Activated CD8-positive, alpha-beta memory T cell treated with anti-CD3 and anti-CD28 coated beads, Interleukin-2, amount 10 ng/mL, durations not matched to agents 7 days and 5 days (primary cell): Measurements from ENCODE around the gene RGS14. TPM values are rescaled to one million over a fixed set of nuclear protein-coding genes. Genes with fewer than 3 reads are reported as not detected.
"Not testable (repeated sequence)": the region's sequence is repeated elsewhere in the genome, so short reads cannot be mapped to it uniquely, and the experiment has no call there.

Experiments used
- ATAC-seq: fragments of 150-1000 bp; cut with Tn5 transposase; one replicate; pipeline ENCODE4 v1.10.0; 2021; ENCODE audit warnings: moderate library complexity
- CTCF ChIA-PET: fragments of 350-600 bp; sonication (Branson Sonifier 250); formaldehyde crosslinking; loops from one replicate; lab custom pipeline; 2021; ENCODE audit warnings: antibody characterized with exemption; lab: Charles Lee
- DNase-seq: peaks from one replicate; pipeline ENCODE4 v3.0.0-alpha.2; 2020
- H3K27ac Mint-ChIP-seq: one replicate; pipeline ENCODE4 v1.8.0; 2021; ENCODE audit warnings: mild to moderate bottlenecking, mixed read lengths
- H3K27me3 Mint-ChIP-seq: one replicate; pipeline ENCODE4 v1.8.0; 2021; ENCODE audit warnings: mixed read lengths
- H3K36me3 Mint-ChIP-seq: one replicate; pipeline ENCODE4 v1.8.0; 2021; ENCODE audit warnings: mild to moderate bottlenecking, mixed read lengths
- H3K4me1 Mint-ChIP-seq: one replicate; pipeline ENCODE4 v1.8.0; 2021; ENCODE audit warnings: mixed read lengths
- H3K4me3 Mint-ChIP-seq: one replicate; pipeline ENCODE4 v1.8.0; 2021; ENCODE audit warnings: mild to moderate bottlenecking, moderate library complexity, mixed read lengths
- H3K9me3 Mint-ChIP-seq: one replicate; pipeline ENCODE4 v1.8.0; 2022; ENCODE audit warnings: low read depth, mixed read lengths
- total RNA-seq, 2 experiments: library from RNA; stranded (reverse); gene quantifications; one replicate each; pipeline ENCODE4 v1.2.3, GENCODE V29; 2021

The RGS14 gene
- total RNA-seq, 2 experiments from 2014 or later = 52.3 to 93.0 TPM

- Mint-ChIP-seq H3K36me3 (peaks cover 31% of the 10 kb centered on the region), H3K4me3 (no peak overlapping the region), H3K27ac (no peak overlapping the region), H3K4me1 (peaks cover 15% of the 10 kb centered on the region), H3K9me3 (no peaks in the 10 kb centered on the region), H3K27me3 (no peaks in the 10 kb centered on the region)
- DNase-seq = no peak
- CTCF ChIA-PET = no interaction called here
- no peak for ATAC-seq
Observed at GRCh38 chr5:177332896-177333260, 24.8 kb upstream of the RGS14 start.

GRCh38 chr5:177333420-177334154, 24.1 kb upstream of the RGS14 start:
- Mint-ChIP-seq H3K4me3 (no peak overlapping the region), H3K36me3 (peaks cover 31% of the 10 kb centered on the region), H3K4me1 (peaks cover 11% of the 10 kb centered on the region), H3K27me3 (no peaks in the 10 kb centered on the region), H3K9me3 (no peaks in the 10 kb centered on the region), H3K27ac (peak overlapping the region; percentile 64)
- no peak for DNase-seq
- CTCF ChIA-PET = no interaction called here
- no peak for ATAC-seq

DNA sequence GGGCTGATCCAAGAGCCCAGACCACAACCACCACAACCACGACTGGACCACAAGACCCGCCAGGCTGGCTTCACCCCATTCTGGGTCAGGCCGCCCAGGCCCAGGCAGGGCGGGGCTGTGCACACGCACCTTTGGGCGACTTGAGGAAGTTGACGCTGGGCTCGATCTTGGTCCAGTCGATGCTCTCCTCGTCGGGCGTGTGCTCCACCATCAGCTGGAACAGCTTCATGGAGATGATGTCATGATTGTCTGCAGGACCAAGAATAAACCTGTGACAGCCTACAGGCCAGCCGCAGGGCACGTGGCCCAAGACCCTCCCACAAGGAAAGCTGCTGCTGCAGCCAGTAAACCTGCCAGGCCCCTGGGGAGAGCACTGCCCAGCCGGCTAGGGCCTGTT, 23.6 kb upstream of the RGS14 start:
- ATAC-seq (no peak), DNase-seq (no peak)
- no peaks in the 10 kb centered on the region for H3K27me3 Mint-ChIP-seq
- H3K4me1 Mint-ChIP-seq = peaks cover 15% of the 10 kb centered on the region
- H3K36me3 Mint-ChIP-seq = peaks cover 36% of the 10 kb centered on the region
- H3K4me3 Mint-ChIP-seq = no peak overlapping the region
- CTCF ChIA-PET = no interaction called here
- H3K9me3 Mint-ChIP-seq = no peaks in the 10 kb centered on the region
- no peak overlapping the region for H3K27ac Mint-ChIP-seq

- Mint-ChIP-seq H3K4me1 (peaks cover 24% of the 10 kb centered on the region), H3K27ac (no peak overlapping the region), H3K4me3 (no peak overlapping the region), H3K9me3 (no peaks in the 10 kb centered on the region), H3K36me3 (peaks cover 42% of the 10 kb centered on the region), H3K27me3 (no peaks in the 10 kb centered on the region)
- ATAC-seq = no peak
- CTCF ChIA-PET = interaction anchor here (1.3 to 2.0 kb wide), 3 partner anchors 16 to 54 kb away, joined by 3 to 10 read pairs (median 8); no protein-coding TSS in a partner anchor
- DNase-seq = no peak
Observed at GRCh38 chr5:177334781-177335700, 22.7 kb upstream of the RGS14 start.

DNA sequence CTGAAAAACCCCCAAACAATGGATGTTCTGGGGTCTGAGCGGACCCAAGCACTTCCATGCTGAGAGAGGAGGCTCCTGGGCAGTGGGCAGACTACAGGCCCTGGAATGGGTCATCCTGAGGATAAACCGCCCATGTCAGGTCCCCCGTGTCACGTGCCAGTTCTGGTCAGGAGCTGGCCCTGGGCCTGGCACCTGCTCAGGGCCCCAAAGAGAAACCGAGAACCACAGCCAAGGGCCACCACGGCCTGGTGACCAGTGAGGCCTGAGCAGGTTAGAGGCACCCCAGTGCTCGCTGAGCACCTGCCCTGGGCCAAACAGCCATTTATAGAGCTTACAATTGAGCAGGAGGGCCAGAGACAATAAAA, 22.0 kb upstream of the RGS14 start:
- Mint-ChIP-seq H3K4me3 (no peak overlapping the region), H3K36me3 (peaks cover 45% of the 10 kb centered on the region), H3K4me1 (peaks cover 28% of the 10 kb centered on the region), H3K27ac (no peak overlapping the region), H3K27me3 (no peaks in the 10 kb centered on the region), H3K9me3 (no peaks in the 10 kb centered on the region)
- DNase-seq = no peak
- ATAC-seq = no peak
- CTCF ChIA-PET = interaction anchor here (0.8 to 2.0 kb wide), 6 partner anchors 8 to 55 kb away, joined by 3 to 10 read pairs (median 5); partner anchors contain the start of gene LMAN2

DNA sequence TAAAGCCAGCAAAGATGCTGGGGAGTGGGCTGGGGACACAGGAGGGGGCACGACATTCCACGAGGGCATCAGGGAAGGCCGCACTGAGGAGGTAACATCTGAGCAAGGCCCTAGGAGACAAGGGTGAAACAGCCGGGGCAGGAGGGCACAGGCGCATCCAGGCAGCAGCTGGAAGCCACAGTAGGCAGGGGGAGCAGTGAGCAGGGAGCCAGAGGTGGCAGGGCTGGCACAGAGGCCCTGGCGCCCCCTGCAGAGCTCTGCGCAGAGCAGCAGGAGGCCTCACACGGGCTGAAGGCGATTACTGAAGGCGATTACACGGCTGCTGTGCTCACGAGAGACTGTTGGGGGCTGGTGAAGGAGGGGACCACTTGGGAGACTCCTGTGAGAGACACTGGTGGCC, 21.6 kb upstream of the RGS14 start:
- ATAC-seq (peak; percentile 63), DNase-seq (no peak)
- H3K9me3 Mint-ChIP-seq = no peaks in the 10 kb centered on the region
- H3K4me3 Mint-ChIP-seq = no peak overlapping the region
- H3K4me1 Mint-ChIP-seq = peaks cover 27% of the 10 kb centered on the region
- CTCF ChIA-PET = interaction anchor here (0.5 to 2.0 kb wide), 7 partner anchors 9 to 73 kb away, joined by 3 to 10 read pairs (median 3); partner anchors contain the start of gene LMAN2
- H3K27me3 Mint-ChIP-seq = no peaks in the 10 kb centered on the region
- no peak overlapping the region for H3K27ac Mint-ChIP-seq
- H3K36me3 Mint-ChIP-seq = peaks cover 44% of the 10 kb centered on the region

- no peaks in the 10 kb centered on the region for H3K27me3 Mint-ChIP-seq
- CTCF ChIA-PET = interaction anchor here (0.5 to 2.0 kb wide), 6 partner anchors 9 to 73 kb away, joined by 3 to 10 read pairs (median 3); partner anchors contain the start of gene LMAN2
- peaks cover 26% of the 10 kb centered on the region for H3K4me1 Mint-ChIP-seq
- H3K4me3 Mint-ChIP-seq = no peak overlapping the region
- peaks cover 51% of the 10 kb centered on the region for H3K36me3 Mint-ChIP-seq
- no peak for DNase-seq
- no peak for ATAC-seq
- no peaks in the 10 kb centered on the region for H3K9me3 Mint-ChIP-seq
- H3K27ac Mint-ChIP-seq = no peak overlapping the region
Observed at GRCh38 chr5:177336603-177337494, 20.9 kb upstream of the RGS14 start.

DNA sequence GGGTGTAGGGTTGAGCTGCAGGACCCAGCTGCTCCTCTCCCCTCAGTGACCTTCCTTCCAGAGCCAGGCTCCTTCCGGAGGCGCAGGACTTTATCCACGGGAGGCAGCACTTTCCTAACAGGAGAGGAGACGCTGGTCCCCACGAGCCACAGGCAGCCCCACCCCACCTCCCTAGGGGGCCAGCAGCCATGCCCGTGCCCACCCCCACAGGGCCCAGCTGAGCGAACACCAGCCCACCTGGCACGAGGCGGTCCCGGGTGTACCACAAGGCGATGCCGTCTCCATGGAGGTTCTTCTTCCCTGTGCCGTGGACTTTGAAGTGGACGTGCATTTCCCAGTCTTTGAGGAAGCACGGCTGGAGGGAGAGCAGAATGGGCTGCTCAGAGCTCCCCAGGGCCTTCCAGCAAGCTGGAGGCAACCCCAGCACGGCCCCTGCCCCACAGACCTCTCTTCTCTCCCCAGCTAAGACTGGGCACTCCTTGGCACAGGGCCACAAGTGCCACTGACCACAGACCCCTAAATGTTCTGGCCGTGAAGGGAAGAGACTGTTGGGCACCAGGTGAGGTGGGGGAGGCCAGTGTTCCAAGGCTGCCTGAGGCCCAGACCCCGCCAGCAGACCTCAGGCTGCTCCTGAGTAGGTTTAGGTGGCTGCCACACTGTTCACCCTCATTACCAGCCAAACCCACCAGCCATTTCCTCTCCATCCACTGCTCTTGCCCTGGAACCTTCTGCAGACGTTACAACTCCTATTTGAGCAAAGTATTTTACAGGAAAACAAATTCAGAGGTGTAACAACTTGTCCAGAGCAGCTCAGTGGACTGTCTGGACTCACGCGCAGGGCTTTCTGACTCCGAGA, 19.2 kb upstream of the RGS14 start:
- ATAC-seq (no peak), DNase-seq (no peak)
- Mint-ChIP-seq H3K27me3 (no peaks in the 10 kb centered on the region), H3K9me3 (no peaks in the 10 kb centered on the region), H3K4me3 (no peak overlapping the region), H3K4me1 (peaks cover 28% of the 10 kb centered on the region), H3K36me3 (peaks cover 54% of the 10 kb centered on the region), H3K27ac (peak overlapping the region; percentile 53)
- CTCF ChIA-PET = interaction anchor here (0.9 to 1.5 kb wide), 2 partner anchors 20 to 52 kb away, joined by 3 to 4 read pairs; no protein-coding TSS in a partner anchor

- no peaks in the 10 kb centered on the region for H3K9me3 Mint-ChIP-seq
- H3K27me3 Mint-ChIP-seq = no peaks in the 10 kb centered on the region
- H3K4me3 Mint-ChIP-seq = no peak overlapping the region
- ATAC-seq (peak; percentile 35), DNase-seq (no peak)
- peaks cover 52% of the 10 kb centered on the region for H3K36me3 Mint-ChIP-seq
- H3K4me1 Mint-ChIP-seq = peaks cover 30% of the 10 kb centered on the region
- CTCF ChIA-PET = interaction anchor here (0.9 to 1.5 kb wide), 2 partner anchors 21 to 51 kb away, joined by 3 to 4 read pairs; no protein-coding TSS in a partner anchor
- peak overlapping the region; percentile 69 for H3K27ac Mint-ChIP-seq
Observed at GRCh38 chr5:177339107-177339638, 18.6 kb upstream of the RGS14 start.

- H3K9me3 Mint-ChIP-seq = not testable (repeated sequence)
Observed at GRCh38 chr5:177343000-177343399, 14.7 kb upstream of the RGS14 start.

DNA sequence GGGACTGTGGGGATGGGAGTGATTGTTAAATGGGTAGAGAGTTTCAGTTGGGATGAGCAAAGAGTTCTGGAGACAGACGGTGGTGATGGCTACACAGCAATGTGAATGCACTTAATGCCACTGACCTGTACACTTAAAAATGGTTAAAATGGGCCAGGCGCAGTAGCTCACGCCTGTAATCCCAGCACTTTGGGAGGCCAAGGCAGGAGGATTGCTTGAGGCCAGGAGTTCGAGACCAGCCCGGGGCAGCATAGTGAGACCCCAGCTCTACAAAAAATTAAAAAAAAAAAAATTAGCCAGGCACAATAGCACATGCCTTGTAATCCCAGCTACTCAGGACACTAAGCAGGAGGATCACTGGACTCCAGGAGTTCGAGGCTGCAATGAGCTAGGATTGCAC, 13.9 kb upstream of the RGS14 start:
- CTCF ChIA-PET = interaction anchor here (0.9 kb wide), 2 partner anchors 26 to 113 kb away, joined by 3 to 4 read pairs; no protein-coding TSS in a partner anchor
- no peak for DNase-seq
- Mint-ChIP-seq H3K9me3 (no peaks in the 10 kb centered on the region), H3K36me3 (peaks cover 50% of the 10 kb centered on the region), H3K27me3 (no peaks in the 10 kb centered on the region), H3K27ac (no peak overlapping the region), H3K4me3 (no peak overlapping the region), H3K4me1 (peaks cover 47% of the 10 kb centered on the region)
- no peak for ATAC-seq

More at GRCh38 chr5:177343000-177343399, 14.7 kb upstream of the RGS14 start:
- ATAC-seq, DNase-seq, H3K27me3 Mint-ChIP-seq, H3K27ac Mint-ChIP-seq, H3K4me3 Mint-ChIP-seq: not testable (repeated sequence)
- peaks cover 51% of the 10 kb centered on the region for H3K36me3 Mint-ChIP-seq
- peaks cover 46% of the 10 kb centered on the region for H3K4me1 Mint-ChIP-seq
- CTCF ChIA-PET = interaction anchor here (0.6 to 1.5 kb wide), 4 partner anchors 19 to 33 kb away, joined by 3 read pairs; no protein-coding TSS in a partner anchor
